GM18907 (cell line): ENCODE measurements around the gene IGSF8.
"Not testable (repeated sequence)": the region's sequence is repeated elsewhere in the genome, so short reads cannot be mapped to it uniquely, and the experiment has no call there.

ENCODE experiments used
- ATAC-seq: cut with Tn5 transposase; IDR thresholded peaks from one replicate; pipeline ENCODE4 v1.9.1; 2021; ENCODE audit warnings: mild to moderate bottlenecking, moderate library complexity; ENCODE audit not compliant: unreplicated experiment

Gene IGSF8

DNA sequence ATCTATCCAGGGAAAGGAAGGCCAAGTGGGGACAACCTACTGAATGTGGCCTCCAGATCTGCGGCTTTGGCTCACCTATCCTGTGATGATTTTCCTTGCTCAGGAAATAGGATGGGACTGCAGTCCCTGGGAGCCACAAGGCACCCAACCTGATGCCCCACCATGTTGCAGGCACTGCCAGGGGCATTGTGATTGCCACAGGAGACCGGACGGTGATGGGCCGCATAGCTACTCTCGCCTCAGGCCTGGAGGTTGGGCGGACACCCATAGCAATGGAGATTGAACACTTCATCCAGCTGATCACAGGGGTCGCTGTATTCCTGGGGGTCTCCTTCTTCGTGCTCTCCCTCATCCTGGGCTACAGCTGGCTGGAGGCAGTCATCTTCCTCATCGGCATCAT lies 29.0 kb upstream of the IGSF8 start:
- no peak for ATAC-seq

DNA sequence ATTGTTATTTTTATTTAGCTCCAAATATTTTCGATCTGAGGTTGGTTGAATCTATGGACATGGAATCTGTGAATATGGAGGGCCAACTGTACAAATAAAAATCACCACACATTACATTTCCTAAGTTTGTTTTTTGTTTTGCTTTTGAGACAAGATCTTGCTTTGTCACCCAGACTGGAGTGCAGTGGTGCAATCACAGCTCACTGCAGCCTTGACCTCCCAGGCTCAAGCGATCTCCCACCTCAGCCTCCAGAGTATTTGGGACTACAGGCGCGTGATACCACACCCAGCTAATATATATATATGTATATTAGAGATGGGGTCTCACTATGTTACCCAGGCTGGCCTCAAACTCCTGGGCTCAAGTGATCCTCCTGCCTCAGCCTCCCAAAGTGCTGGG lies 27.9 kb upstream of the IGSF8 start:
- not testable (repeated sequence) for ATAC-seq

DNA sequence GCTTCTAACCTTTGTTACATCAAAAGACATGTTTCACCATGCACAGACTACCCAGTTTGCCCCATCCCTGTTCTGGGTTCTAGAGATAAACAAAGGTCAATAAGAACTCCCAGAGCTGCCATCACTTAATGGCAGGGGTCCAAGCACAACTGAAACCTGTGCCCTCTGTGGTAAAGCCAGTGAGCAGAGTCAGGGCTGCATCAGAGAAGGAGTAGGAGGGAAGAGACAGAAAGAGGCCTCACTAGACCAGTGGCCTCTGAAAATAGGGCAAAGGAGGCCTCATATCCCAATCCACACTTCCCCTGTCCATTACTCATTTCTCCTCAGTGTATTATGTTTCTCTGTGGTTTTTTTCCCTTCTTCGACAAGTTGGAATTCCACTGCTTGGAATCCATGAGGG lies 27.3 kb upstream of the IGSF8 start:
- no peak for ATAC-seq

DNA sequence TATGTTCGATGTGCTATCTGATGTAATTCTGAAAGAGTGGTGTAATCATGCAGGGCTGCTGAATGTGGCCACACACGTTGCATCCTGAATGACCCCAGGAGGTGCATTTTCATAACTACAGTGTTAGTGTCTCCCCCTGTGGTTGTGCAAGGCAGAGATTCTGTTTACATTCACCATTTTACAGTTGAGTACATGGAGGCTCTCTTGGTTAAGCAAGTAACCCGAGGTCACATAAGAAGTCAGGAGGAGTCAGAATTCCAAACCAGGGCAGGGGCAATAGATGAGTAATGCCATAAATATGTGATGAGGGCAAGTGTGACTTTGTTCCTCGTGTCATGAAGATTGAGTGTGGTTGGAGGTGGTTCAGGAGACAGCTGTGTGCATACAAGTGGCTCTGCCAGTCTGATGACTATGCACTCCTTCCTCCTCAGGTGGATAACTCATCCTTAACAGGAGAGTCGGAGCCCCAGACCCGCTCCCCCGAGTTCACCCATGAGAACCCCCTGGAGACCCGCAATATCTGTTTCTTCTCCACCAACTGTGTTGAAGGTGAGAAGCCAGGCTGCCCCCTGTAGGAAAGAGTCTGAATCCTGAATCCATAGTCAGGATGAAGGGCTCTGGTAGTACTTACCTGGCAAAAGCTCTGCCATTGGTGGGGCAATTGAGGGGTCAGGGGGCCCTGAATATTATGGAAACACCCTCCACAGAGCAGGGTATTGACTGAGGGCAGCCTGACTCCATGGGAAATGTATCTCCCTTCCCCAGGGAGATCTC lies 26.5 kb upstream of the IGSF8 start:
- ATAC-seq = no peak

DNA sequence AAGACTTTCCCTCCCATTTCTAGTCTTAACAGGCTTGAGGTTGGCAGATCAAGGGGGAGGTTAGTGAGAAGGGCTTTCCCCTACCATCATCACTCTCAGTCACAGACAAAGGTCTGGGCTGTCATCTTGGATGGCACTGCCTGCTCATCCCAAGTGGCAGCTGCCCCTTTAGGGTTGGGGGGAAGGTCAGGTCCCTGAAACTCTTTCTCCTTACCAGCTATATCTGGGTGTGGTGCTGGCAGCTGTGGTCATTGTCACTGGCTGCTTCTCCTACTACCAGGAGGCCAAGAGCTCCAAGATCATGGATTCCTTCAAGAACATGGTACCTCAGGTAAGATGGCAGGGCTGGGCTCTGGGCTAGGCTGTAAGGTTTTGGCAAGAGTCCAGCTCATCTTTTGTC lies 25.3 kb upstream of the IGSF8 start:
- ATAC-seq = no peak

DNA sequence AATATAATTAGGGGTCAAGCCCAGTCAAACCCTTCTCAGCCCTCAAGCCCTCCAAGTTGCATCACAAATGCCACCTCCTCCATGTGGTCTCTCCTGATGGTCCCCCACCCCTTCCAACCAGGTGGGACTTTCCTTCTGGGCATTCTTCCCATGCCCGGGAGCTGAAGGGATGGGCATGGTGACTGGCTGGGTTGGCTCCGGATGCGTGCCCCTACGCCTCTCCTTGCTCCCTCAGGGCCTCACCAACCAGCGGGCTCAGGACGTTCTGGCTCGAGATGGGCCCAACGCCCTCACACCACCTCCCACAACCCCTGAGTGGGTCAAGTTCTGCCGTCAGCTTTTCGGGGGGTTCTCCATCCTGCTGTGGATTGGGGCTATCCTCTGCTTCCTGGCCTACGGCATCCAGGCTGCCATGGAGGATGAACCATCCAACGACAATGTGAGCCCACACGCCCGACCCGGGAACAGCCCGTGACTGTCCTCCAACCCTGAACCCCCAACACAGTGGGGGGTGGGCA lies 24.6 kb upstream of the IGSF8 start:
- no peak for ATAC-seq

DNA sequence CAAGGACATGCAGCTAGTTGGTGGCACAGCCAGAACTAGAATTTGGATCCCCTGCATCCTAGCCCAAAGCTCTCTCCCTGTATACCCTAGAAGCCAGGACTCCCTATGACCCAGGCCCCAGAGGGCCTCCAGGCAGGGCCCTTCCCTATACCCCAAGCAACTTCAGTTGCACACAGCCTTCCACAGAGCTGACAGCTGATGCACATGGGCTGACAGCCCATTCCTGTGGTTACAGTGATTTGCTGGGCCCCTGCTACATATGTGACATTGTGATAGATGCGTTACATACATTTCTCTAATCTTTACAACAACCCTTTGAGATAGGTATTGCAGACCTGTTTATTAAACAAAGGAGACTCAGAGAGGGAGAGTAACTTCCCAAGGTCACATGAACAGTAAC lies 23.0 kb upstream of the IGSF8 start:
- ATAC-seq = no peak

DNA sequence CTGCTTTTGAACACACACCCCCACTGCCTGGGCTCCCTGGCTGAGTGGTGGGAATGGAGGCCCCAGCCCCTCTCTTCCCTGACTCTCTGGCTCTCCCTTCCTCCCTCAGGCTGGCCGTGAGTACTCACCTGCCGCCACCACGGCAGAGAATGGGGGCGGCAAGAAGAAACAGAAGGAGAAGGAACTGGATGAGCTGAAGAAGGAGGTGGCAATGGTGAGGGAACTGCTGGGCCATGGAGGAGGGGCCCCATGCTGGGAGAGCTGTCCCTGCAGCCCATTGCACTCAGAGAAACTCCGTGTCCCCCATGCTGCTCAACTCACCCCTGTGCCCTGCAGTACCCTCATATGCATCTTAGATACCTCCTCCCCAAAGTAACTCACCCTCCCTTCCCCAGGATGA lies 22.4 kb upstream of the IGSF8 start:
- no peak for ATAC-seq

DNA sequence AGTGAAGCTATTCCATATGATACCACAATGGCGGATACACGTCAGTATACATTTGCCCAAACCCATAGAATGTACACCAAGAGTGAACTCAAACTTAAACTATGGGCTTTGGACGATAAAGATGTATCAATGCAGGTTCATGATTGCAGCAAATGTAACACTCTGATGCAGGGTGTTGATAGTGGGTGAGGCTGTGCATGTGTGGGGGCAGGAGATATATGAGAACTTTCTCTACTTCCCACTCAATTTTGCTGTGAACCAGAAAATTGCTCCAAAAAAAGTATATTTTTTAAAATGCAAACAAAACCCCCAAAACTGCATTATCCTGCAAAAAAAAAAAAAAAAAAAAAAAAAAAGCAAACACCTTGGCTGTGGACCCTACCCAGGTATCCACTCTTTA lies 20.5 kb upstream of the IGSF8 start:
- ATAC-seq = no peak

DNA sequence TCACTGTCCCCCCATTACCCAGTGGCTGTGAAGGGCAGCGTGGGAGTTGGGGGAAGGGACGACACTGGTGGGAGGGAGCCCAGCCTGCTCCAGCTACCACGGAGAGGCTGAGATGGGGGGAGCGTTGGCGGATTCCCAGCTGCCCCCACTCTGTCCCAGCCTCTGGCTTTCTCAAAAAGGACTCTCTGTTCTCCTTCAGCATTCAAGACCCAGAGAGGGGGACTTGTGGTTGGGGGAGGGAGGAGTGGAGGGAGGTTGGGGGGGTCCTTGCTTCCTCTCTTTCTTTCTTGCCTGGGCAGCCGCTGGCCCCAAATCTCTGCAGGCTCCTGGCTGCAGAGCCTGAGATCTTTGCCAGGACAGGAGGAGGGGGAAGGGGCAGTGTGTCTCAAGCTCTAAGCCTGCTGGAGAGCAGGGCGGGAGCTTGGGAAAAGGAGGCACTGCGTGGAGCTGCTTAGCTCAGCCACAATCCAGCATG lies 19.3 kb upstream of the IGSF8 start:
- ATAC-seq = no peak

DNA sequence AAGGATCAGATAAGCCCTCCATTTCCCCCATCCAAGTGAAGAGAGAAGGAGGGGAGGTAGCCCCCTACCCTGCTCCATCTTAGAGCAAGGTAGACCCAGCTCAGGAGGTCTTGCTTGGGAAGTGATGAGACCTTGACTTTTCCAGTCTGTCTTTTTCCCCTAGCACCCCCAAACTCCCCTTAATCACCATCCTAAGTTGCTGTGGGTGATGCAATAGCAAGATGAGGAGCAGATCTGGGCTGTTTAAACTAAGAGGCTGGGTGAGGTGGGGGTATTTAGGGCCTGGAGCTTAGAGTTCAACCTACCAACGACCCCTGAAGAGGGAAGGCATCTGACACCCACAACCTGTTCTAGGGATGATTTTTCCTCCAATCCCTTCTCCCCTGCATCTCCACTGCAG lies 18.9 kb upstream of the IGSF8 start:
- ATAC-seq = no peak

DNA sequence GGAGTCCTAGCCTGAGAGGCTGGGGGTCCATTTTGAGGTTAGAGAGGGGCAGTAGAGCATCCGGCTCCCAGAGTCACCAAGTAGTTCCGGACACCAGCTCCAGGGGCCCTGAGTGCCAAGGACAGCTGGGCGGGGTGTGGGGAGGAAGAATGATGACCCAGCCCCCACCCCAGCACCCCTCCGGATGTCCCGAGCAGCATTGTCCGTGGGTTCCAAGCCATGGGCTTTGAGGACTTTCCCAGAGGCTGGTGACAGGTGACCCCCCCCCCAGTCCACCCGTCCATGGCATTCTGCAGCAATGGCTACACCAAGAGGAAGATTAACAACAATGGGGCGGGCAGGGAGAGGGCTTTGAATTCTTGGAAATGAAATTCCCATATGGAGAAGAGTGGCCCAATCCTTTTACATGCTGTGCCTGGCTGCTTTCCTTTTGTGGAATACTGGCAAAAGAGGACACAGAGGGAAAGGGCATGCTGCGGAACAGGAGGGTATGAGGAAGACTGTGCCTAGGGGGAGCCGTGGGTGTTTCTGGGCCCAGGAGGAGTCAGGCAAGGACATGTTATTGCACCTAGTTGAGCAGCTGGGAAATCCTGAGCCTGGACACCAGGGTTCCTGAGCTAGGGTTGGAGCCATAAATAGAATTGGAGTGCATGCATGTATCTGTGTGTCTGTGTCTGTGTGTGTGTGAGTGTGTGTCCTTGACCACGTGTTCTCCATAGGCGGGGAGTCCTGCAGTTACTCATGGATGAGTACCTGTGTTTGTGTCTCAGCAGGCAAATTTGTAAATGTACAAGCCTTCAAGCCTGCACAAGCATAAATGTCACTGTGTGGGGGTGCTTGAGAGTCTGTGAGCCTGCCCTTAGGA lies 18.1 kb upstream of the IGSF8 start:
- no peak for ATAC-seq

DNA sequence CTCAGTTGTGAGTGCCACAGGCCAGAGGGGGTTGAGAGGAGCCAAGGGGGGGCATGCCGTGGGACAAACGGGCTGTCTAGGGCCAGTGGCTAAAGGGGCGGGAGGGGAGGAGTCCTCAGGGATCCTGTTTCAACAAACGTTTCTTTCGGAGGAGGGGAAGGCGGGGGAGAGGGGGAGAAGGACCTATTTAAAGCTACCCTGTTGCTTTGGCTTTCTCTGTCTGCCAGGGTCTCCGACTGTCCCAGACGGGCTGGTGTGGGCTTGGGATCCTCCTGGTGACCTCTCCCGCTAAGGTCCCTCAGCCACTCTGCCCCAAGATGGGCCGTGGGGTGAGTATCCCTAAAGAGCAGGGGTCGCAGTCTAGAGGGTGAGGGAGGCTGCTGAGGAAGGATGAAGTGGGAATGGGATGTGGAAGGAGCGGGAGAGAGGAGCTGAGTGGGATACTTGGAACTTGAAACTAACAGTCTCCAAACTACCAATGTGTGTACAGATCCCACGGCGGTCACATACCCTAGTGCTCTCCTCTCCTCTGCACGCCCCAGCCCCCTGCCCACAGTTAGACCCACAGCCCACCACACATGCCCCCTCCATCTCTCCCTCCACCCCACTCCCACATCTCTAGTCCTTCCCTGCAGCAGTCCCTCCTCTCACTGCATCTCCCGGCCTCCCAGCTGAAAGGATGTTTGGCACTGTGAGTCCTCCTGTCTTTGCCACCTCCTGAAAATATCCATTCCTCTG lies 17.3 kb upstream of the IGSF8 start, which contains the start of gene ATP1A2:
Gene ATP1A2 (plus strand): TSS at position 215 of the 738 bp plus-strand sequence. CDS start 103 bp downstream, at position 318.
- ATAC-seq = no peak

DNA sequence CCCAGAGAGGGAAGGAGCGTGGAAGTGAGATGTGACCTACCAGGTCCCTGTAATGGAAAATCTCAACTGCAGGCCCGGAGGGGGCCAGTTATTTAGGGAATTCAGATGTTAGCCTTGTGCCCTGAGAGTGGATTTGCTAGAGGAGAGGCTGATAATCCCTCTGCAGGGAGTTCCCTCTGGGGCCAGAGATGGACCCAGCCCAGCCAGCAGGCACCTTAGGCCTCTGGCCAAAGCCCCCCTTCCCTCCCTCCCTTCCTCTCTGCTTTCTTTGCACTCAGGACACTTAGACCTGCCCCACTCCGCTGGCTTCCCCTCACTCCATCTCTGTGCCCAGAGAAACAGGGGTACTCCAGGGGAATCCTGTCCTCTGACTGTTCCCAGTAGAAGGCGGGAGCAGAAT lies 15.7 kb upstream of the IGSF8 start:
- ATAC-seq = no peak

DNA sequence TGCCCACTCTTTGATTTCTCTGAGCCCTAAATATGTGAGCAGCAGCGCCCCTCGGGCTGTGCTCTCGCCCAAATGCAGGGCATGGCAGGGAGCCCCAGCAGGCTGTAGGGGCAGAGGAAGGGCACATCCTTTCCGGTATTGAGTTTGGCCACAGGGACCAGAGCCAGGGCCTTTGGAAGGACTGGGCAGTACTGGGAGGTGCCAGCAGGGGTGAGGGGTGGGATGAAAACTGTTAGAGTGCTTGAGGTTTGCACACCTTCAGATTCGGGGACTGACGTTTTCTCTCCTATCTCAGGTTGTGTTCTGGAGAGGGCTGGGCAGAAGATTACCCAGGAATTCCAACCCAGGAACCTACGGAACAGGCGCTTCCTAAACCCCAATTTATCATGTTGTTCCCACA lies 15.0 kb upstream of the IGSF8 start:
- ATAC-seq = no peak

DNA sequence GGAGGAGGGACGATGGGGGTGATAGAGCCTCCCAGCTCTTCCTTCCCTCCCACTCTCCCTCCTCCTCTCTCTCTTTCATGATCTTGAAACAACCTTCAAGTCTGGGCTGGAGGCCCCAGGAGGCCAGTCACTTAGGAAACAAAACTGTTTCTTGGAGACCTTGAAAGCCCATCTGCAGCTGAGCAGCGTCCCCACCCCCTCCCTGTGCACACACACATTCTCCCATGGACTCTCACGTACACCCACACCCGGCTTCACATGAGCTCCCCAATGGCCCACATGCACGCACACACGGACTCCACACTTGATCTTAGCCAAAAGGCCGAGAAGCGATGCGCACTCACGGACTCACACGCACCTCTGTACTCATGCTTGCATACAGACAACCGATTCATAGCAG lies 13.9 kb upstream of the IGSF8 start:
- no peak for ATAC-seq

DNA sequence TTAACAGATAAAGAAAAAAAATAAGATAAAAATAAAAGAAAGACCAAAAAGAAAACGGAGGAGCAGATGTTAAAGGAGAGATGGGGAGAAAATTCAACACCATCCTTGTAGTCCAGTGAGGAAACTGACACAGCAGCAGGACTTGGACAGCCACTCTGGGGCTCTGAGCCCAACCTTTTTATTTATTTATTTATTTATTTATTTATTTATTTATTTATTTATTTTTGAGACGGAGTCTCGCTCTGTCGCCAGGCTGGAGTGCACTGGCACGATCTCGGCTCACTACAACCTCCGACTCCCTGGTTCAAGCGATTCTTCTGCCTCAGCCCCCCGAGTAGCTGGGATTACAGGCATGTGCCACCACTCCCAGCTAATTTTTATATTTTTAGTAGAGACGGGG lies 13.0 kb upstream of the IGSF8 start:
- ATAC-seq = not testable (repeated sequence)

DNA sequence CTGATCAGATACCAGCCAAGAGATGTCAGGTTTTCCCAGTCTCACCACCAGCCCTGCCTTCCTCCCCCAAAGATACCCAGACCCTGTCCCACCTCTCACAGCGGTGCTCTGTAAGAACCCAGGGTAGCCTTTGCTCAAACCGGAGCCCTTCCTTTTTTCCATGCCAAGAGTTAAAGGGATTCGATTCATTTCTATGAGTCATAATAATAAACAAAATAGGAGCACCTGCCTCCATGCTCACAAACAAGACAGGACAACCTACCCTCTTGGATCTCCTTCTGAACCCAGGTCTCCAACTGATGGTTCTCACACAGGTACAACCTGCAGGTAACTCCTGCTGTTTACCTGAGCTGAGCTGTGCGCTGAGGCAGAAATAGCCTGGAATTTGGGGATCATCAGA lies 11.3 kb upstream of the IGSF8 start:
- no peak for ATAC-seq

DNA sequence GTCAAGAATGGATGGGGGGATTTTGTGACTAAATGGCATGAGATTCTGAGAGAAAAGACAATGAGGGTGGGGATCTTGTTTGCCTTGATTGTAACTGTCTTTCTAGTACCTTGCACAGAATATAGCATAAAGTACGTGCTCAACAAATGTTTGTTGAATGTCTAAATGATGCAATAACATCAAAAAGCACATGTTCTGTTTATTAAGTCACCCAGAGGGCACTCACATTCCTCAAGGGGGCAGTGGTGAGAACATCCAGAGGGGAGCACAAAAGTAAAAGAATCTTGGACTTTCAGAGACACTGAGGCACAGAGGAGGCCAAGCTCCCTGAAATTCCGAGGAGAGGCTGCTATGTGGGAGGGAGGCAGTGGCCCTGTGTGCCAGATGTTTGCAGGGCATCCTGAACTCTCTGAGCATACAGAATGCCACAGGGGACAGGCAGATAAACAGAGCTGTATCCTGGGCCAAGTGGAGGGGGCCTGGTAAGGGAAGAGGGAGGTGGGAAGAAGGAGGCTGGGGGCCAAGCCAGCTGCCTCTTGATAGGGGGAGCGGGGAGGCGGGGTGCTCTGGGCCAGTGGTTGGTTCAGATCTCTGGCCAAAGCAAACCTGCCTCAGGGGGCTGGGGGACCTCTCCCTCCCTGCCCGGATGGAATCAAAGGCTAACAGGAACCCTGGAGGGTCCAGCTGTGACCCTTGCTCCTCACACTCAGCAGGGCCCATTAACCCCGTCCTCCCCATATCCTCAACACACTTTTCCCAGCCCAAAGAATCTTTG lies 10.7 kb upstream of the IGSF8 start:
- ATAC-seq = no peak

DNA sequence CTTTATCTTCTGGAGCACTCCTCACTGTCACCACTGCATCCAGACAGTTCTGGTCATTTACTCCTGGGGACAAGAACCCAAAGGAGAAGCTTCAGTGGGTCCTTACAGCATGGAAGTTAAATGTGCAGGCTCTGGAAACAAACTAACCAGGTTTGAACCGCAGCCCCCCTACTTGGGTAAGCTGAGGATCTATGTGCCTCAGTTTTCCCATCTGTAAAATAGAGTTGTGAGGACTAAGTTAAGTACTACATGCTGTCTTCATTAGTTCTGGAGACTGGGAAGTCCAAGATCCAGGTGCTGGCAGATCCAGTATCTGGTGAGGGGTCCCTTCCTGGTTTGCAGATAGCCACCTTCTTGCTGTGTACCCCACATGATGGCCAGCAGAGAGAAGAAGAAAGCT lies 9.1 kb upstream of the IGSF8 start:
- ATAC-seq = no peak
